ENCODE measurements around the gene LCOR. TPM values are rescaled to one million over a fixed set of nuclear protein-coding genes. Genes with fewer than 3 reads are reported as not detected.

LCOR gene
- total RNA-seq, 1 experiment from 2014 or later, result 42.1 TPM

DNA sequence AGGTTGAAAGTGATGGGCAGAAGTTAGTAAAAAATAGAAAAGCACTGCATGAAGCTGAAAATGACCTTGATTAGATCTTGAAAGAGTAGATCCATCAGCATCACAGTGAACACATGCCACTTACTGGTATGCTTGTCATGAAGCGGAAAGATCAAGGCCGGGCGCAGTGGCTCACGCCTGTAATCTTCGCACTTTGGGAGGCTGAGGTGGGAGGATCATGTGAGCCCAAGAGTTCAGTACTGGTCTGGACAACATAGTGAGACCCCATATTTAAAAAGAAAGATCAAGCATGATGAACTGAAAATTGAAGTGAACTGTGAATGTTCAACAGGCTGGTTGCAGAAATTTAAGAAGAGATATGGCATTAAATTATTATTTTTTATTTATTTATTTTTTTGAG is 18.0 kb downstream of the LCOR start:
- no peaks in the 10 kb centered on the region for H3K27me3 Mint-ChIP-seq (ENCODE audit: low read depth)

More for the DNA sequence above, 18.0 kb downstream of the LCOR start:
- H3K79me1 ChIP-seq (ENCODE audit: insufficient read depth, low read depth, low read length, poor library complexity, severe bottlenecking), result peaks cover 5% of the 10 kb centered on the region
- H2BK5ac ChIP-seq (ENCODE audit: insufficient read length, low read length), result no peak overlapping the region
- H2BK20ac ChIP-seq (ENCODE audit: low read depth, low read length, poor library complexity, severe bottlenecking), result no peak overlapping the region
- WGBS (ENCODE audit: extremely low coverage, insufficient read length, low lambda C conversion rate), result no CpG with 5 or more reads among the region's 5 CpGs
- no peaks in the 10 kb centered on the region for H3K9me3 ChIP-seq (ENCODE audit: control insufficient read depth, low read depth, low read length)
- no peak overlapping the region for H3T11ph ChIP-seq (ENCODE audit: low read length)
- no peak overlapping the region for H3K14ac ChIP-seq (ENCODE audit: insufficient read depth, low read length)
- Mint-ChIP-seq H3K27ac (peak overlapping the region in 1 of 3 experiments; percentile 21; a peak in 2 of 7 replicates), H3K4me1 (peaks cover 19 to 21% of the 10 kb centered on the region in 2 experiments), H3K4me3 (no peak overlapping the region), H3K36me3 (ENCODE audit: insufficient read depth in 1 of 3, low read depth in 3 of 3) (peaks cover 2 to 6% (median 4%) of the 10 kb centered on the region in 3 experiments; a peak in 4 of 7 replicates), H3K9me3 (no peaks in the 10 kb centered on the region)
- no peak overlapping the region for H2BK120ac ChIP-seq (ENCODE audit: low read depth, low read length, poor library complexity, severe bottlenecking)
- H2BK15ac ChIP-seq (ENCODE audit: low read depth, low read length), result no peak overlapping the region
- H3K23me2 ChIP-seq (ENCODE audit: insufficient read length, low read depth, low read length, poor library complexity, severe bottlenecking), result no peaks in the 10 kb centered on the region
- H3K4ac ChIP-seq (ENCODE audit: low read depth, low read length), result no peak overlapping the region
- no peak overlapping the region for H3K56ac ChIP-seq (ENCODE audit: insufficient read length, low read depth, low read length)
- H3K79me2 ChIP-seq (ENCODE audit: insufficient read depth, low read length), result peaks cover 27% of the 10 kb centered on the region; the same call in 1 of the 2 replicates
- no peak overlapping the region for H3K27ac ChIP-seq (ENCODE audit: insufficient read length, low read depth, low read length)
- H3K4me2 ChIP-seq (ENCODE audit: insufficient read depth, insufficient read length, low read length), result no peak overlapping the region
- H2BK12ac ChIP-seq (ENCODE audit: insufficient read length, low read depth, low read length), result no peak overlapping the region
- no peak overlapping the region for H4K5ac ChIP-seq (ENCODE audit: insufficient read length, low read depth, low read length)
- no peak overlapping the region for H3K9ac ChIP-seq (ENCODE audit: extremely low read depth, insufficient read length, low read length)
- H3K23ac ChIP-seq (ENCODE audit: insufficient read length, low read depth, low read length), result no peak overlapping the region
- TF ChIP-seq, protein P1, sequence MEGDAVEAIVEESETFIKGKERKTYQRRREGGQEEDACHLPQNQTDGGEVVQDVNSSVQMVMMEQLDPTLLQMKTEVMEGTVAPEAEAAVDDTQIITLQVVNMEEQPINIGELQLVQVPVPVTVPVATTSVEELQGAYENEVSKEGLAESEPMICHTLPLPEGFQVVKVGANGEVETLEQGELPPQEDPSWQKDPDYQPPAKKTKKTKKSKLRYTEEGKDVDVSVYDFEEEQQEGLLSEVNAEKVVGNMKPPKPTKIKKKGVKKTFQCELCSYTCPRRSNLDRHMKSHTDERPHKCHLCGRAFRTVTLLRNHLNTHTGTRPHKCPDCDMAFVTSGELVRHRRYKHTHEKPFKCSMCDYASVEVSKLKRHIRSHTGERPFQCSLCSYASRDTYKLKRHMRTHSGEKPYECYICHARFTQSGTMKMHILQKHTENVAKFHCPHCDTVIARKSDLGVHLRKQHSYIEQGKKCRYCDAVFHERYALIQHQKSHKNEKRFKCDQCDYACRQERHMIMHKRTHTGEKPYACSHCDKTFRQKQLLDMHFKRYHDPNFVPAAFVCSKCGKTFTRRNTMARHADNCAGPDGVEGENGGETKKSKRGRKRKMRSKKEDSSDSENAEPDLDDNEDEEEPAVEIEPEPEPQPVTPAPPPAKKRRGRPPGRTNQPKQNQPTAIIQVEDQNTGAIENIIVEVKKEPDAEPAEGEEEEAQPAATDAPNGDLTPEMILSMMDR (conservative IDR thresholded peaks at IDR 0.05), result no peak
- H4K8ac ChIP-seq (replicated peaks; ENCODE audit: insufficient read length, low read depth, low read length), result no peak overlapping the region
- no peak overlapping the region for H2AFZ ChIP-seq (ENCODE audit: low read length)
- H4K91ac ChIP-seq (ENCODE audit: insufficient read length, low read depth, low read length), result no peak overlapping the region
- H4K20me1 ChIP-seq (ENCODE audit: control insufficient read depth, insufficient read depth, insufficient read length), result no peaks in the 10 kb centered on the region
- DNase-seq, result no peak
- peaks cover 5% of the 10 kb centered on the region; the same call in 1 of the 2 replicates for H3K4me1 ChIP-seq (ENCODE audit: insufficient read depth, low read length)
- H3K27me3 ChIP-seq (ENCODE audit: insufficient read depth, low read length), result no peaks in the 10 kb centered on the region
- H2AK5ac ChIP-seq (ENCODE audit: insufficient read length, low read length), result no peak overlapping the region
- no peak overlapping the region for H3K18ac ChIP-seq (ENCODE audit: insufficient read length, low read depth, low read length)

Data from H9 (cell line).